ENCODE measurements around the gene EDN3. TPM values are rescaled to one million over a fixed set of nuclear protein-coding genes. Genes with fewer than 3 reads are reported as not detected.

EDN3 gene
- total RNA-seq, 1 donor from 2014 or later = 8.4 TPM

GRCh38 chr20:59346061-59346460 lies 45.6 kb downstream of the EDN3 start:
- no peaks in the 10 kb centered on the region for H3K9me3 ChIP-seq (ENCODE audit: control insufficient read depth in 3 of 3, low read length in 3 of 3)
- H3K27ac ChIP-seq (ENCODE audit: low read depth, low read length) = no peak overlapping the region
- no peak overlapping the region for H3K4me3 ChIP-seq (ENCODE audit: low read length in 3 of 3)
- peaks cover 4 to 14% (median 11%) of the 10 kb centered on the region in 3 donors for H3K27me3 ChIP-seq (ENCODE audit: control insufficient read depth in 3 of 3, insufficient read depth in 3 of 3, low read length in 3 of 3)
- no peak overlapping the region for H3K9ac ChIP-seq (ENCODE audit: low read depth in 1 of 3, low read length in 3 of 3)
- H3K4me1 ChIP-seq (ENCODE audit: control insufficient read depth in 3 of 3, insufficient read depth in 3 of 3, low read length in 3 of 3) = peaks cover 12 to 14% (median 14%) of the 10 kb centered on the region in 3 donors
- H3K36me3 ChIP-seq (ENCODE audit: control insufficient read depth in 3 of 3, insufficient read depth in 3 of 3, low read length in 3 of 3) = no peaks in the 10 kb centered on the region

- Histone ChIP-seq H3K4me3 (ENCODE audit: low read length in 3 of 3) (no peak overlapping the region), H3K9me3 (ENCODE audit: control insufficient read depth in 3 of 3, low read length in 3 of 3) (no peaks in the 10 kb centered on the region), H3K4me1 (ENCODE audit: control insufficient read depth in 3 of 3, insufficient read depth in 3 of 3, low read length in 3 of 3) (no peaks in the 10 kb centered on the region), H3K9ac (ENCODE audit: low read depth in 1 of 3, low read length in 3 of 3) (no peak overlapping the region), H3K27ac (ENCODE audit: low read depth, low read length) (no peak overlapping the region), H3K36me3 (ENCODE audit: control insufficient read depth in 3 of 3, insufficient read depth in 3 of 3, low read length in 3 of 3) (no peaks in the 10 kb centered on the region), H3K27me3 (ENCODE audit: control insufficient read depth in 3 of 3, insufficient read depth in 3 of 3, low read length in 3 of 3) (peaks cover 4 to 8% (median 6%) of the 10 kb centered on the region in 3 donors)
Observed at GRCh38 chr20:59349277-59349676, 48.9 kb downstream of the EDN3 start.

GRCh38 chr20:59350330-59351156 lies 50.1 kb downstream of the EDN3 start:
- peaks cover 0 to 8% (median 4%) of the 10 kb centered on the region in 3 donors for H3K27me3 ChIP-seq (ENCODE audit: control insufficient read depth in 3 of 3, insufficient read depth in 3 of 3, low read length in 3 of 3)

GRCh38 chr20:59351157-59352040 lies 51.0 kb downstream of the EDN3 start:
- Histone ChIP-seq H3K27ac (ENCODE audit: low read depth, low read length) (no peak overlapping the region), H3K4me3 (ENCODE audit: low read length in 3 of 3) (no peak overlapping the region), H3K4me1 (ENCODE audit: control insufficient read depth in 3 of 3, insufficient read depth in 3 of 3, low read length in 3 of 3) (no peaks in the 10 kb centered on the region), H3K36me3 (ENCODE audit: control insufficient read depth in 3 of 3, insufficient read depth in 3 of 3, low read length in 3 of 3) (no peaks in the 10 kb centered on the region), H3K27me3 (ENCODE audit: control insufficient read depth in 3 of 3, insufficient read depth in 3 of 3, low read length in 3 of 3) (peaks cover 0 to 10% (median 9%) of the 10 kb centered on the region in 3 donors), H3K9me3 (ENCODE audit: control insufficient read depth in 3 of 3, low read length in 3 of 3) (no peaks in the 10 kb centered on the region), H3K9ac (ENCODE audit: low read depth in 1 of 3, low read length in 3 of 3) (no peak overlapping the region)

More at GRCh38 chr20:59350330-59351156, 50.1 kb downstream of the EDN3 start:
- H3K4me1 ChIP-seq (ENCODE audit: control insufficient read depth in 3 of 3, insufficient read depth in 3 of 3, low read length in 3 of 3) = no peaks in the 10 kb centered on the region
- no peak overlapping the region for H3K27ac ChIP-seq (ENCODE audit: low read depth, low read length)
- no peaks in the 10 kb centered on the region for H3K36me3 ChIP-seq (ENCODE audit: control insufficient read depth in 3 of 3, insufficient read depth in 3 of 3, low read length in 3 of 3)
- H3K9me3 ChIP-seq (ENCODE audit: control insufficient read depth in 3 of 3, low read length in 3 of 3) = no peaks in the 10 kb centered on the region
- no peak overlapping the region for H3K4me3 ChIP-seq (ENCODE audit: low read length in 3 of 3)
- no peak overlapping the region for H3K9ac ChIP-seq (ENCODE audit: low read depth in 1 of 3, low read length in 3 of 3)

- no peaks in the 10 kb centered on the region for H3K4me1 ChIP-seq (ENCODE audit: control insufficient read depth in 3 of 3, insufficient read depth in 3 of 3, low read length in 3 of 3)
- no peaks in the 10 kb centered on the region for H3K36me3 ChIP-seq (ENCODE audit: control insufficient read depth in 3 of 3, insufficient read depth in 3 of 3, low read length in 3 of 3)
- no peak overlapping the region for H3K9ac ChIP-seq (ENCODE audit: low read depth in 1 of 3, low read length in 3 of 3)
- peaks cover 2 to 13% (median 4%) of the 10 kb centered on the region in 3 donors for H3K27me3 ChIP-seq (ENCODE audit: control insufficient read depth in 3 of 3, insufficient read depth in 3 of 3, low read length in 3 of 3)
- no peak overlapping the region for H3K27ac ChIP-seq (ENCODE audit: low read depth, low read length)
- no peaks in the 10 kb centered on the region for H3K9me3 ChIP-seq (ENCODE audit: control insufficient read depth in 3 of 3, low read length in 3 of 3)
- H3K4me3 ChIP-seq (ENCODE audit: low read length in 3 of 3) = no peak overlapping the region
Observed at GRCh38 chr20:59352541-59352940, 52.1 kb downstream of the EDN3 start.

GRCh38 chr20:59352990-59353389 lies 52.6 kb downstream of the EDN3 start:
- Histone ChIP-seq H3K27me3 (ENCODE audit: control insufficient read depth in 3 of 3, insufficient read depth in 3 of 3, low read length in 3 of 3) (peaks cover 2 to 18% (median 4%) of the 10 kb centered on the region in 3 donors), H3K4me3 (ENCODE audit: low read length in 3 of 3) (no peak overlapping the region), H3K36me3 (ENCODE audit: control insufficient read depth in 3 of 3, insufficient read depth in 3 of 3, low read length in 3 of 3) (no peaks in the 10 kb centered on the region), H3K27ac (ENCODE audit: low read depth, low read length) (no peak overlapping the region), H3K9ac (ENCODE audit: low read depth in 1 of 3, low read length in 3 of 3) (no peak overlapping the region), H3K9me3 (ENCODE audit: control insufficient read depth in 3 of 3, low read length in 3 of 3) (no peaks in the 10 kb centered on the region), H3K4me1 (ENCODE audit: control insufficient read depth in 3 of 3, insufficient read depth in 3 of 3, low read length in 3 of 3) (no peaks in the 10 kb centered on the region)

GRCh38 chr20:59354460-59354859 lies 54.0 kb downstream of the EDN3 start:
- no peak overlapping the region for H3K9ac ChIP-seq (ENCODE audit: low read depth in 1 of 3, low read length in 3 of 3)
- no peak overlapping the region for H3K27ac ChIP-seq (ENCODE audit: low read depth, low read length)
- H3K4me3 ChIP-seq (ENCODE audit: low read length in 3 of 3) = no peak overlapping the region
- peaks cover 2 to 18% (median 6%) of the 10 kb centered on the region in 3 donors for H3K27me3 ChIP-seq (ENCODE audit: control insufficient read depth in 3 of 3, insufficient read depth in 3 of 3, low read length in 3 of 3)
- no peaks in the 10 kb centered on the region for H3K4me1 ChIP-seq (ENCODE audit: control insufficient read depth in 3 of 3, insufficient read depth in 3 of 3, low read length in 3 of 3)
- H3K36me3 ChIP-seq (ENCODE audit: control insufficient read depth in 3 of 3, insufficient read depth in 3 of 3, low read length in 3 of 3) = no peaks in the 10 kb centered on the region
- H3K9me3 ChIP-seq (ENCODE audit: control insufficient read depth in 3 of 3, low read length in 3 of 3) = no peaks in the 10 kb centered on the region

GRCh38 chr20:59355242-59355641 lies 54.8 kb downstream of the EDN3 start:
- peaks cover 2 to 18% (median 6%) of the 10 kb centered on the region in 3 donors for H3K27me3 ChIP-seq (ENCODE audit: control insufficient read depth in 3 of 3, insufficient read depth in 3 of 3, low read length in 3 of 3)
- H3K9me3 ChIP-seq (ENCODE audit: control insufficient read depth in 3 of 3, low read length in 3 of 3) = no peaks in the 10 kb centered on the region
- no peaks in the 10 kb centered on the region for H3K4me1 ChIP-seq (ENCODE audit: control insufficient read depth in 3 of 3, insufficient read depth in 3 of 3, low read length in 3 of 3)
- no peaks in the 10 kb centered on the region for H3K36me3 ChIP-seq (ENCODE audit: control insufficient read depth in 3 of 3, insufficient read depth in 3 of 3, low read length in 3 of 3)
- no peak overlapping the region for H3K4me3 ChIP-seq (ENCODE audit: low read length in 3 of 3)
- no peak overlapping the region for H3K27ac ChIP-seq (ENCODE audit: low read depth, low read length)
- no peak overlapping the region for H3K9ac ChIP-seq (ENCODE audit: low read depth in 1 of 3, low read length in 3 of 3)

GRCh38 chr20:59356662-59357165 lies 56.3 kb downstream of the EDN3 start:
- no peak overlapping the region for H3K27ac ChIP-seq (ENCODE audit: low read depth, low read length)
- H3K4me3 ChIP-seq (ENCODE audit: low read length in 3 of 3) = no peak overlapping the region
- no peak overlapping the region for H3K9ac ChIP-seq (ENCODE audit: low read depth in 1 of 3, low read length in 3 of 3)
- no peaks in the 10 kb centered on the region for H3K36me3 ChIP-seq (ENCODE audit: control insufficient read depth in 3 of 3, insufficient read depth in 3 of 3, low read length in 3 of 3)
- H3K9me3 ChIP-seq (ENCODE audit: control insufficient read depth in 3 of 3, low read length in 3 of 3) = no peaks in the 10 kb centered on the region
- peaks cover 6 to 22% (median 8%) of the 10 kb centered on the region in 3 donors for H3K27me3 ChIP-seq (ENCODE audit: control insufficient read depth in 3 of 3, insufficient read depth in 3 of 3, low read length in 3 of 3)
- H3K4me1 ChIP-seq (ENCODE audit: control insufficient read depth in 3 of 3, insufficient read depth in 3 of 3, low read length in 3 of 3) = no peaks in the 10 kb centered on the region
